Ovary (tissue), 9 donors: ENCODE results near the gene FILIP1L. TPM values are rescaled to one million over a fixed set of nuclear protein-coding genes. Genes with fewer than 3 reads are reported as not detected.

ENCODE experiments used
- DNase-seq, 5 donors: peaks; one replicate each; pipeline ENCODE4 v3.0.0-alpha.2; 2019 to 2020
- H3K27ac ChIP-seq, 2 donors: fragments of 200-600 bp; one replicate each; pipeline versions ENCODE4 v1.5.1 to v1.8.0; 2019 to 2022
- H3K27me3 ChIP-seq: fragments of 200-600 bp; one replicate; pipeline ENCODE4 v1.8.0; 2022
- H3K36me3 ChIP-seq: fragments of 200-600 bp; sonication (generic); one replicate; pipeline ENCODE4 v1.5.1; 2019
- H3K4me1 ChIP-seq: one replicate; pipeline ENCODE4 v1.8.1; 2013; ENCODE audit warnings: mild to moderate bottlenecking, moderate library complexity; ENCODE audit not compliant: insufficient read depth
- H3K4me3 ChIP-seq: fragments of 200-600 bp; sonication (generic); one replicate; pipeline ENCODE4 v1.5.1; 2017
- H3K9me3 ChIP-seq, 2 donors: fragments of 200-600 bp in 1 of 2; sonication (generic) in 1 of 2; one replicate each; pipeline versions ENCODE4 v1.5.1 to v1.8.1; 2013 to 2019; ENCODE audit warnings: mild to moderate bottlenecking in 1 of 2, moderate library complexity in 1 of 2
- CTCF ChIP-seq, 3 donors: fragments of 450-650 bp in 2 of 3; fragments of 200-600 bp in 1 of 3; IDR thresholded peaks; one replicate each; pipeline versions ENCODE4 v1.5.1 to v1.8.0; 2016 to 2022; ENCODE audit warnings: antibody characterized with exemption in 3 of 3, mild to moderate bottlenecking in 1 of 3
- EP300 ChIP-seq: sonication (generic); formaldehyde crosslinking; IDR thresholded peaks from one replicate; pipeline ENCODE4 v1.6.1; 2017; ENCODE audit warnings: antibody characterized with exemption
- POLR2A ChIP-seq: fragments of 450-650 bp; IDR thresholded peaks from one replicate; pipeline ENCODE4 v1.6.1; 2017; ENCODE audit warnings: antibody characterized with exemption, mild to moderate bottlenecking, moderate library complexity
- WGBS, 3 donors: extraction: QIAGEN DNeasy Blood & Tissue Kit in 1 of 3; methylation state at CpG; one replicate each; pipeline versions ENCODE4 v1.1.5 to v1.1.7; 2013 to 2017; 5-methylcytosine and 5-hydroxymethylcytosine counted together
- intact Hi-C, 4 donors: fragments of 100-400 bp; cut with DNase I; formaldehyde crosslinking; loops; one replicate each; pipeline versions ENCODE4 v1.11.0 to v1.15.1; 2022 to 2023
- polyA plus RNA-seq, 2 donors: library from polyadenylated mRNA; stranded (reverse); fragments of 200-250 nt in 1 of 2; fragments of 350-450 nt in 1 of 2; fragmentation: Illumina TruSeq in 1 of 2; extraction: RNeasy Lipid Tissue Mini Kit (QIAGEN cat#74804) in 1 of 2; gene quantifications; one replicate each; pipeline ENCODE4 v1.2.3, GENCODE V29; 2013 to 2014
- total RNA-seq, 7 donors: library from RNA; depleted of rRNA in 2 of 7; stranded (reverse); fragments of >200 nt in 2 of 7; fragmentation: NEBNext Ultra II Directional in 3 of 7; extraction: Animal tissue kit (Norgen Biotek cat#: 25700) in 3 of 7; gene quantifications; one replicate each; pipeline versions ENCODE4 v1.1.0 to v1.2.4, GENCODE V29; 2016 to 2023
- donor health status: DM: no; HTN: no; CAD: no; lungs with moderate emphysema.
- donor health status: DM: no; HTN: no; CAD: no.
- donor health status: Bipolar disorder and iron deficiency.
- donor health status: DM: yes; HTN: yes; CAD: no.
- donor health status: DM: no; HTN: no; CAD: no.
- donor health status: DM: yes; HTN: yes; CAD: no.

The FILIP1L gene
- total and polyA plus RNA-seq, 9 donors = 23.7 to 174 (median 110) TPM

DNA sequence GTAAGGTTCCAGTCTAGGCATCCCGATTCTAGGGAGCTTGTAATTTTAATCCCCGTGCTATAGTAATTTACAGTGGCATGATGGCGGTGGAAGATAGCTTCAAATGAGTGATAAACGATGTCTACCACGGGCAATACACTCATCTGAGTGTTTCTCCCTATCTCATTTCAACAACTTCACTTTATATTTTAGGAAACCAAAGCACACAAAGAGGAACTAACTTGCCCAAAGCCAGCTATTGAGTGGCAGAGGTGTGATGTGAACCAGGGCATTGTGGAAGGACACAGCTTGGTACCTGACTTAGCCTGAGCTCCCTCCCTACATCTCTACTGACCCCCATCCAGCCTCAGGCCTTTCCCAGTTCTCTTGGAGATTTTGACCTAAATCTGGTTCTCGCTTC, 16.9 kb upstream of the FILIP1L start:
- intact Hi-C loops = no loop called here
- 86 to 96% (median 95%) methylated on average over 6 of the region's 6 CpGs for WGBS, 3 donors
- no peak for DNase-seq
- Histone ChIP-seq H3K4me1 (peaks cover 3% of the 10 kb centered on the region), H3K4me3 (no peak overlapping the region), H3K27ac (no peak overlapping the region), H3K36me3 (no peaks in the 10 kb centered on the region), H3K9me3 (no peaks in the 10 kb centered on the region), H3K27me3 (no peaks in the 10 kb centered on the region)
- TF ChIP-seq CTCF (IDR thresholded peaks at IDR 0.05) (no peak), EP300 (no peak), POLR2A (no peak)

GRCh38 chr3:100129941-100130340, 15.6 kb upstream of the FILIP1L start:
- intact Hi-C loops = no loop called here
- Histone ChIP-seq H3K27me3 (no peaks in the 10 kb centered on the region), H3K4me3 (no peak overlapping the region), H3K36me3 (no peaks in the 10 kb centered on the region), H3K9me3 (no peaks in the 10 kb centered on the region), H3K4me1 (no peaks in the 10 kb centered on the region), H3K27ac (no peak overlapping the region)
- WGBS, 3 donors = 41 to 70% (median 61%) methylated on average over 1 of the region's 1 CpG
- TF ChIP-seq EP300 (no peak), POLR2A (no peak), CTCF (IDR thresholded peaks at IDR 0.05) (no peak)
- no peak for DNase-seq

DNA sequence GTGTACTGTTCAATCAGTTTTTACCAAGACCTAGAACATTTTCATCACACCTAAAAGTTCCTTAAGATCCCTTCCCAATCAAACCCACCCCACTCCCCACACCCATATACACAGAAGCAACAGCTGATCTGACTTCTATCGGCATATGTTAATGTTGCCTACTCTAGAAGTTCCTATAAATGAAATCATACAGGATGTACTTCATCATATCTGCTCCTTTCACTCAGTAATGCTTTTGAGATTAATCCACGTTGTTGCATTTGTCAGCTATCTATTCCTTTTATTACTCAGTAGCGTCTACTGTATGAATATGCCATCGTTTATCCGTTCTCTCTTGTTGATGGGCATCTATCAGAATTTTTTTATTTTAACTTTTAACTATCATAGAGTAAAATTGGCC, 14.3 kb upstream of the FILIP1L start:
- H3K9me3 ChIP-seq = no peaks in the 10 kb centered on the region
- H3K4me1 ChIP-seq = peaks cover 5% of the 10 kb centered on the region
- 89 to 93% (median 92%) methylated on average over 5 of the region's 5 CpGs for WGBS, 3 donors

GRCh38 chr3:100127792-100128191, 13.5 kb upstream of the FILIP1L start:
- no peaks in the 10 kb centered on the region for H3K9me3 ChIP-seq
- TF ChIP-seq POLR2A (no peak), CTCF (IDR thresholded peaks at IDR 0.05) (no peak), EP300 (no peak)
- H3K4me3 ChIP-seq = no peak overlapping the region
- no peak for DNase-seq
- H3K4me1 ChIP-seq = peaks cover 6% of the 10 kb centered on the region
- no peak overlapping the region for H3K27ac ChIP-seq
- WGBS, 3 donors = 71 to 76% (median 73%) methylated on average over 2 of the region's 2 CpGs
- H3K27me3 ChIP-seq = no peaks in the 10 kb centered on the region
- no peaks in the 10 kb centered on the region for H3K36me3 ChIP-seq
- intact Hi-C loops = no loop called here

More for the DNA sequence above, 14.3 kb upstream of the FILIP1L start:
- intact Hi-C loops = no loop called here
- no peak overlapping the region for H3K4me3 ChIP-seq
- no peaks in the 10 kb centered on the region for H3K27me3 ChIP-seq
- H3K36me3 ChIP-seq = no peaks in the 10 kb centered on the region
- no peak overlapping the region for H3K27ac ChIP-seq
- DNase-seq = no peak
- TF ChIP-seq CTCF (IDR thresholded peaks at IDR 0.05) (no peak), EP300 (no peak), POLR2A (no peak)
